ENCODE results near the gene RASGRF1.

RASGRF1 gene

DNA sequence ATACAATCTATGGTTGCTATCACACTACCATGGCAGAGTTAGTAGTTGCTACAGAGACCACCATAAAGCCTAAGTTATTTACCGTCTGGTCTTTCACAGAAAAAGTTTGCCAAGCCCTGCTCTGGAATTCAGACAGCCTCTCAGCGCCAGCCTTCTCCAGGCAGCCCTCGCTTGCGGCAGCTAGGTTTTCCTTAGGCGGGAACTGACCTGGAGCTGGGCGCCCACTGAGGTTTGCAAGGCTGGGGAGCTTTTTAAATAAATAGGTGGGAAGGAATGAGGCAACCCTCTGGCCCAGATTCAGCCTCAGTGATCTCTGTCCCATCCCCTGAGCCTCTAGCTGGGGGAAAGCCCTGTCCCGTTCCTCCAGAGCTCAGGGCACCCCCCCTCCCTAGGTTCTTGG is 146.9 kb downstream of the RASGRF1 start:
- Histone ChIP-seq H3K27ac (ENCODE audit: low read length) (no peak overlapping the region), H3K36me3 (ENCODE audit: control insufficient read depth in 2 of 2, insufficient read depth in 2 of 2, low read length in 2 of 2) (no peaks in the 10 kb centered on the region), H3K9me3 (ENCODE audit: control insufficient read depth in 2 of 2, low read length in 2 of 2) (no peaks in the 10 kb centered on the region), H3K4me3 (ENCODE audit: low read length in 2 of 2) (peak overlapping the region in 1 of 2 donors; percentile 80), H3K27me3 (ENCODE audit: control insufficient read depth in 1 of 2, insufficient read depth in 2 of 2, low read length in 2 of 2) (no peaks in the 10 kb centered on the region), H3K4me1 (ENCODE audit: control insufficient read depth, insufficient read depth, low read length) (peaks cover 10% of the 10 kb centered on the region), H3K9ac (ENCODE audit: low read length in 2 of 2) (peak overlapping the region in 1 of 2 donors; percentile 26)

GRCh38 chr15:78942741-78943140 is 147.8 kb downstream of the RASGRF1 start:
- Histone ChIP-seq H3K4me3 (ENCODE audit: low read length in 2 of 2) (no peak overlapping the region), H3K4me1 (ENCODE audit: control insufficient read depth, insufficient read depth, low read length) (peaks cover 10% of the 10 kb centered on the region), H3K36me3 (ENCODE audit: control insufficient read depth in 2 of 2, insufficient read depth in 2 of 2, low read length in 2 of 2) (no peaks in the 10 kb centered on the region), H3K27ac (ENCODE audit: low read length) (no peak overlapping the region), H3K9ac (ENCODE audit: low read length in 2 of 2) (no peak overlapping the region), H3K9me3 (ENCODE audit: control insufficient read depth in 2 of 2, low read length in 2 of 2) (no peaks in the 10 kb centered on the region), H3K27me3 (ENCODE audit: control insufficient read depth in 1 of 2, insufficient read depth in 2 of 2, low read length in 2 of 2) (no peaks in the 10 kb centered on the region)

GRCh38 chr15:78938658-78939488 is 151.7 kb downstream of the RASGRF1 start:
- no peak overlapping the region for H3K9ac ChIP-seq (ENCODE audit: low read length in 2 of 2)
- H3K9me3 ChIP-seq (ENCODE audit: control insufficient read depth in 2 of 2, low read length in 2 of 2): no peaks in the 10 kb centered on the region
- H3K36me3 ChIP-seq (ENCODE audit: control insufficient read depth in 2 of 2, insufficient read depth in 2 of 2, low read length in 2 of 2): peaks cover 4% of the 10 kb centered on the region in 2 donors
- H3K4me3 ChIP-seq (ENCODE audit: low read length in 2 of 2): no peak overlapping the region
- H3K27ac ChIP-seq (ENCODE audit: low read length): no peak overlapping the region
- peaks cover 7% of the 10 kb centered on the region for H3K4me1 ChIP-seq (ENCODE audit: control insufficient read depth, insufficient read depth, low read length)
- H3K27me3 ChIP-seq (ENCODE audit: control insufficient read depth in 1 of 2, insufficient read depth in 2 of 2, low read length in 2 of 2): no peaks in the 10 kb centered on the region

DNA sequence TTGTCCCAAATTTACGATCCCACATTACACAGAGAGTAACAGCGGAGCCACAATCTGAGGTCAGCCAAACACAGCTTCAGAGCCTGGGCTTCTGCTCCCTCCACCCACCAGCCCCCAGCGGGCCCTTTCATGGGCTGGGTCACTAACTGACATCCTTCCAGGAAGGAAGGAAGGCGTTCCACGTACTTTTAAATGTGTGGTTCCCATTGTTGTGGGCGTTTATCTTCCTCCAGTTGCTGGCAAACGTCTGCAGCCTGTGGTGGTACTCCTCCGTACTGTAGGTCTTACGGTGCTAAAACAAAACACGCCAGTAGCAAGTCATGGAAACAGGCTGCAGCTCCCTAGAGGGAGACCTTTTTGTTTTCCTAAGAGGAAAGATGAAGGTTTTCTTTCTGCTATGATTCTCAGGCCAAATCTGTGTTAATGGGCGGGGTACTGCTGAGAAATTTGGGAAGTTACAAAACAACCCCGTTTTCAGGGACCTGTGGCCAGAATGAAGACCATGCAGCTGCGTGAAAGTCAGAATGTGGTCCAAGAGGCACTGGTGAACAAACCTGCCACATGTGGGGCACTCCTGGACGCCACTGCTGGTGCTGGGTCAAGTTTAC is 153.3 kb downstream of the RASGRF1 start:
- no peak overlapping the region for H3K27ac ChIP-seq (ENCODE audit: low read length)
- no peak overlapping the region for H3K4me3 ChIP-seq (ENCODE audit: low read length in 2 of 2)

DNA sequence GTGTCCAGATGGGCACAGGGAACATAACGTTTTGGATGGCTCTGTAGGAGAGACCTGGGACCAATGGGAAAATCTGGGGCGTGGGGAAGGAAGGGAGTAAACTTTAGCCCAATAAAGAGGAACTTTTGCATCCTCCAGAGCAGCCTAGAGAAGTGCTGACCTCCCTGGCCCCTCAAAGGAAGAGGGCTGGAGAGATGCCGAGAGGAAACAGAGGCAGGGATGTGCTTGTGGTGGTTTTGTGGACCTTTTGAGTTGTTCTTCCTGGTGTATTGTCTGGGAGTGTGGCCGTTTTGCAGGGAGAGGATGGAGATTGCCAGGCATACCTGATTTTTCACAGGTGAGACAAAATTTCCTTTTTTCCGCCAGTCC is 155.9 kb downstream of the RASGRF1 start:
- H3K27ac ChIP-seq (ENCODE audit: low read length): no peak overlapping the region
- H3K9ac ChIP-seq (ENCODE audit: low read length in 2 of 2): no peak overlapping the region
- H3K27me3 ChIP-seq (ENCODE audit: control insufficient read depth in 1 of 2, insufficient read depth in 2 of 2, low read length in 2 of 2): no peaks in the 10 kb centered on the region
- H3K36me3 ChIP-seq (ENCODE audit: control insufficient read depth in 2 of 2, insufficient read depth in 2 of 2, low read length in 2 of 2): peaks cover 4% of the 10 kb centered on the region in 2 donors
- H3K4me3 ChIP-seq (ENCODE audit: low read length in 2 of 2): no peak overlapping the region
- H3K4me1 ChIP-seq (ENCODE audit: control insufficient read depth, insufficient read depth, low read length): peaks cover 12% of the 10 kb centered on the region
- no peaks in the 10 kb centered on the region for H3K9me3 ChIP-seq (ENCODE audit: control insufficient read depth in 2 of 2, low read length in 2 of 2)

More for the DNA sequence above, 153.3 kb downstream of the RASGRF1 start:
- H3K9ac ChIP-seq (ENCODE audit: low read length in 2 of 2): no peak overlapping the region
- peaks cover 10% of the 10 kb centered on the region for H3K4me1 ChIP-seq (ENCODE audit: control insufficient read depth, insufficient read depth, low read length)
- H3K36me3 ChIP-seq (ENCODE audit: control insufficient read depth in 2 of 2, insufficient read depth in 2 of 2, low read length in 2 of 2): peaks cover 4% of the 10 kb centered on the region in 2 donors
- no peaks in the 10 kb centered on the region for H3K27me3 ChIP-seq (ENCODE audit: control insufficient read depth in 1 of 2, insufficient read depth in 2 of 2, low read length in 2 of 2)
- H3K9me3 ChIP-seq (ENCODE audit: control insufficient read depth in 2 of 2, low read length in 2 of 2): no peaks in the 10 kb centered on the region

GRCh38 chr15:78933823-78934654 is 156.5 kb downstream of the RASGRF1 start:
- Histone ChIP-seq H3K4me1 (ENCODE audit: control insufficient read depth, insufficient read depth, low read length) (peaks cover 12% of the 10 kb centered on the region), H3K27ac (ENCODE audit: low read length) (no peak overlapping the region), H3K9me3 (ENCODE audit: control insufficient read depth in 2 of 2, low read length in 2 of 2) (no peaks in the 10 kb centered on the region), H3K27me3 (ENCODE audit: control insufficient read depth in 1 of 2, insufficient read depth in 2 of 2, low read length in 2 of 2) (no peaks in the 10 kb centered on the region), H3K9ac (ENCODE audit: low read length in 2 of 2) (no peak overlapping the region), H3K4me3 (ENCODE audit: low read length in 2 of 2) (no peak overlapping the region), H3K36me3 (ENCODE audit: control insufficient read depth in 2 of 2, insufficient read depth in 2 of 2, low read length in 2 of 2) (peaks cover 4% of the 10 kb centered on the region in 2 donors)

- no peaks in the 10 kb centered on the region for H3K27me3 ChIP-seq (ENCODE audit: control insufficient read depth in 1 of 2, insufficient read depth in 2 of 2, low read length in 2 of 2)
- H3K36me3 ChIP-seq (ENCODE audit: control insufficient read depth in 2 of 2, insufficient read depth in 2 of 2, low read length in 2 of 2): peaks cover 4% of the 10 kb centered on the region in 2 donors
- no peaks in the 10 kb centered on the region for H3K9me3 ChIP-seq (ENCODE audit: control insufficient read depth in 2 of 2, low read length in 2 of 2)
- H3K9ac ChIP-seq (ENCODE audit: low read length in 2 of 2): no peak overlapping the region
- no peak overlapping the region for H3K4me3 ChIP-seq (ENCODE audit: low read length in 2 of 2)
- H3K4me1 ChIP-seq (ENCODE audit: control insufficient read depth, insufficient read depth, low read length): peaks cover 12% of the 10 kb centered on the region
- no peak overlapping the region for H3K27ac ChIP-seq (ENCODE audit: low read length)
Measured at GRCh38 chr15:78933187-78933822, 157.3 kb downstream of the RASGRF1 start.

DNA sequence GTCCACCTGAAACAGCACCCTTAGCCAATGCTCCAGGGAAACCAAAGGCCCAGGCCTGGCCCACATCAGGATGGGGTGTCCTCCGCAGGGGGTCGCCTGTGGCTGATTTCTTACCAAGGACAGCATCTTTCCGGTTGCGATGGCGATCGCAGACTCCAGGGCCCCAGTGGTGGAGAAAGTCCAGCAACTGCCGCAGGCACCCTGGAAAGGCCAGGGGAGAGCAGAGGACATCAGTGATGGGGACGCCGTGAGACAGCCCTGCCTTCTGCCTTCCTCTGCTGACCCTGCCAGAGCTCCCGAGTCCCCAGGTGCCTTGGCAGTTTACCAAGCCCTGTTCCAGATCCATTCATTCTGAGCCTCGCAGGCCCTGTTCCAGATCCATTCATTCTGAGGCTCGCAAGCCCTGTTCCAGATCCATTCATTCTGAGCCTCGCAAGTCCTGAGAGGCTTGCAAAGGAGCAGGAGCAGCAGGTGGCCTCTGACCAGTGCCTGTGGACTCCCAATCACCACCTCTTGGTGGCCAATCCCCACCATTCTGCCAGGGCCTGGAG is 158.2 kb downstream of the RASGRF1 start:
- H3K27ac ChIP-seq (ENCODE audit: low read length): no peak overlapping the region
- peaks cover 4 to 7% of the 10 kb centered on the region in 2 donors for H3K36me3 ChIP-seq (ENCODE audit: control insufficient read depth in 2 of 2, insufficient read depth in 2 of 2, low read length in 2 of 2)
- H3K9ac ChIP-seq (ENCODE audit: low read length in 2 of 2): no peak overlapping the region
- H3K27me3 ChIP-seq (ENCODE audit: control insufficient read depth in 1 of 2, insufficient read depth in 2 of 2, low read length in 2 of 2): no peaks in the 10 kb centered on the region
- H3K4me1 ChIP-seq (ENCODE audit: control insufficient read depth, insufficient read depth, low read length): peaks cover 9% of the 10 kb centered on the region
- no peak overlapping the region for H3K4me3 ChIP-seq (ENCODE audit: low read length in 2 of 2)
- no peaks in the 10 kb centered on the region for H3K9me3 ChIP-seq (ENCODE audit: control insufficient read depth in 2 of 2, low read length in 2 of 2)

DNA sequence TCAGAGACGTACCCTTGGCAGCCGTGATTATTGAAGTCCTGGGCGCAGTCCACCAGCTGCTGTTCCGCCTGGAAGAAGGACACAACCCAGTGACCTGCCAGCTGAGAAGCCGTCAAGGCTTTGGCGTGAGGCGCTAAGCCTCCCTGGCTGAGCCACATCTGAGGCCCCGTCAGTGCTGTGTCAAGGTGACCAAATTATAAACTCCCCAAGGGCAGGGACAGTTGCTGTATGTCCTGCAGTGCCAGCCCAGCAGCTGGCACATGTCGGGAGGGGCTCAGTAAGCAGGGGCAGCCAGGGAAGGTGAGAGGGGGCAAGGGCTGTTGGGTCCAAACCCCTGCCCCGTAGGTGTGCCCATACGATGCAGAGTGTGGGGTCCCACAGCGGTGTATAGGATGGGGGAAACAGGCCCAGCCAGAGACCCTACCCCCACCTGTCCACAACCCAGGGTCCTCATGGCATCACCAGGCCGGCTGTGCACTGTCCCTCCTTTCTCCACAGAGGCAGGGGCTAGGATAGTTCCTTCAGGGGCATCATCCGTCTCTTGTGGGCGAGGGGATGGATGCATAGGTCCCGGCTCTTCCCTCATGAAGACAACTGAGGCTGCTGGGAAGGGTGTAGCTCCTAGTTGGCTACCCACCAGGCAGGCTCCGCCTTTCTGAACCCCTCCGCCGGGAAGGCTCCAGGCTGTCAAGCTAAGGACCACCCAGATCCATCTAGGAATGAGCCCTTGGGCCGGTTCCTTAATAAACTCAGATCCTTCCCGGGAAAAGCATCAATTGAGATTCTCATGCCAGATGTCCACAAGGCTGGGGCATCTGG is 158.9 kb downstream of the RASGRF1 start:
- Histone ChIP-seq H3K9ac (ENCODE audit: low read length in 2 of 2) (no peak overlapping the region), H3K27ac (ENCODE audit: low read length) (no peak overlapping the region), H3K9me3 (ENCODE audit: control insufficient read depth in 2 of 2, low read length in 2 of 2) (no peaks in the 10 kb centered on the region), H3K27me3 (ENCODE audit: control insufficient read depth in 1 of 2, insufficient read depth in 2 of 2, low read length in 2 of 2) (no peaks in the 10 kb centered on the region), H3K4me1 (ENCODE audit: control insufficient read depth, insufficient read depth, low read length) (peaks cover 9% of the 10 kb centered on the region), H3K4me3 (ENCODE audit: low read length in 2 of 2) (no peak overlapping the region), H3K36me3 (ENCODE audit: control insufficient read depth in 2 of 2, insufficient read depth in 2 of 2, low read length in 2 of 2) (peaks cover 0 to 12% of the 10 kb centered on the region in 2 donors)

Data from stomach smooth muscle (tissue), 2 donors.